ENCODE results near the gene SAT2.
"Not testable (repeated sequence)": the region's sequence is repeated elsewhere in the genome, so short reads cannot be mapped to it uniquely, and the experiment has no call there.

The SAT2 gene

GRCh38 chr17:7632492-7632894, 4.9 kb upstream of the SAT2 start:
- peak; percentile 28 for DNase-seq

- DNase-seq = no peak
Measured at GRCh38 chr17:7631398-7632380, 4.1 kb upstream of the SAT2 start.

GRCh38 chr17:7629939-7630571, 2.4 kb upstream of the SAT2 start, which contains the start of gene SHBG:
TSS of gene SHBG (plus strand) at chr17:7630135. CDS start at chr17:7630173, 38 bp downstream.
- DNase-seq = no peak

GRCh38 chr17:7626956-7627249, 718 bp downstream of the SAT2 start:
- no peak for DNase-seq

GRCh38 chr17:7626307-7626706, 1.3 kb downstream of the SAT2 start:
- DNase-seq = no peak

- DNase-seq = not testable (repeated sequence)
Measured at GRCh38 chr17:7625749-7626148, 1.9 kb downstream of the SAT2 start.

GRCh38 chr17:7623661-7624060, 4.0 kb downstream of the SAT2 start:
- no peak for DNase-seq

GRCh38 chr17:7620835-7621234, 6.8 kb downstream of the SAT2 start:
- no peak for DNase-seq

GRCh38 chr17:7618608-7619007, 9.0 kb downstream of the SAT2 start:
- DNase-seq = no peak

- no peak for DNase-seq
Measured at GRCh38 chr17:7615265-7615747, 12.3 kb downstream of the SAT2 start.

GRCh38 chr17:7614425-7615264, 13.0 kb downstream of the SAT2 start, which contains the start of gene FXR2:
TSS of gene FXR2 (minus strand) at chr17:7614897. CDS start at chr17:7614532, 365 bp downstream.
- DNase-seq = peak; percentile 100

GRCh38 chr17:7613769-7614424, 13.7 kb downstream of the SAT2 start:
- no peak for DNase-seq

- no peak for DNase-seq
Measured at GRCh38 chr17:7612294-7612640, 15.4 kb downstream of the SAT2 start.

GRCh38 chr17:7611635-7612293, 15.9 kb downstream of the SAT2 start:
- DNase-seq = no peak

- DNase-seq = no peak
Measured at GRCh38 chr17:7610641-7611040, 17.0 kb downstream of the SAT2 start.

- peak; percentile 5 for DNase-seq
Measured at GRCh38 chr17:7606280-7606679, 21.3 kb downstream of the SAT2 start.

GRCh38 chr17:7597561-7597960, 30.1 kb downstream of the SAT2 start:
- DNase-seq = not testable (repeated sequence)

GRCh38 chr17:7593296-7593695, 34.3 kb downstream of the SAT2 start:
- DNase-seq = no peak

- DNase-seq = no peak
Measured at GRCh38 chr17:7592422-7593021, 35.1 kb downstream of the SAT2 start.

- DNase-seq = no peak
Measured at GRCh38 chr17:7591596-7591995, 36.0 kb downstream of the SAT2 start.

- DNase-seq = no peak
Measured at GRCh38 chr17:7590743-7591142, 36.9 kb downstream of the SAT2 start.
